IMR-90 (cell line): ENCODE results near the gene SASH1. TPM values are rescaled to one million over a fixed set of nuclear protein-coding genes. Genes with fewer than 3 reads are reported as not detected.

Experiments
- ATAC-seq: fragments of 200-7000 bp; cut with Tn5 transposase; 2 replicates; pipeline ENCODE4 v1.9.1; 2020; ENCODE audit warnings: low read depth, mild to moderate bottlenecking, moderate library complexity
- BruUV-seq: library from RNA; stranded (reverse); fragments of 400-500 nt; replicated peaks from 2 replicates; lab custom pipeline; 2021; lab: Mats Ljungman, UMichigan
- CTCF ChIA-PET: fragments of 300-600 bp; formaldehyde crosslinking; extraction: SDS; loops from one replicate; lab custom pipeline; 2021; ENCODE audit warnings: antibody characterized with exemption; lab: Yijun Ruan, JAX
- POLR2A ChIA-PET: fragments of 300-600 bp; sonication (Branson Sonifier 250); formaldehyde crosslinking; loops from one replicate; lab custom pipeline; 2022; ENCODE audit warnings: antibody characterized with exemption; ENCODE audit not compliant: unreplicated experiment; lab: Charles Lee
- DNase-seq: peaks from one replicate; pipeline ENCODE4 v3.0.0; 2013
- H2AFZ ChIP-seq: replicated peaks from 2 replicates; pipeline ENCODE3; 2013; ENCODE audit warnings: low read length, mild to moderate bottlenecking; ENCODE audit not compliant: poor library complexity
- H2AK5ac ChIP-seq: 2 replicates; pipeline ENCODE4 v1.6.1; 2013; ENCODE audit warnings: low read depth, low read length, inconsistent platforms
- H2AK9ac ChIP-seq: replicated peaks from 2 replicates; pipeline ENCODE3; 2013; ENCODE audit warnings: mild to moderate bottlenecking, low read depth, low read length, moderate library complexity; ENCODE audit not compliant: poor library complexity
- H2BK120ac ChIP-seq: 2 replicates; pipeline ENCODE4 v1.6.1; 2013; ENCODE audit warnings: low read depth, low read length, inconsistent platforms
- H2BK15ac ChIP-seq: 3 replicates; pipeline ENCODE4 v1.6.1; 2013; ENCODE audit warnings: low read depth, low read length, inconsistent platforms
- H2BK20ac ChIP-seq: 2 replicates; pipeline ENCODE4 v1.6.1; 2013; ENCODE audit warnings: low read depth, mild to moderate bottlenecking, inconsistent platforms, low read length, moderate library complexity
- H2BK5ac ChIP-seq: 2 replicates; pipeline ENCODE4 v1.6.1; 2013; ENCODE audit warnings: mild to moderate bottlenecking, low read depth, low read length, inconsistent platforms; ENCODE audit not compliant: poor library complexity, severe bottlenecking
- H3K14ac ChIP-seq: replicated peaks from 2 replicates; pipeline ENCODE4 v1.6.1; 2013; ENCODE audit warnings: low read depth, low read length, inconsistent platforms
- H3K18ac ChIP-seq: 2 replicates; pipeline ENCODE4 v1.6.1; 2013; ENCODE audit warnings: low read depth, low read length, control low read depth
- H3K23ac ChIP-seq: 2 replicates; pipeline ENCODE4 v1.6.1; 2013; ENCODE audit warnings: low read depth, low read length, inconsistent platforms
- H3K27ac ChIP-seq: 2 replicates; pipeline ENCODE4 v1.5.1; 2013; ENCODE audit warnings: mild to moderate bottlenecking, control low read depth, low read length; ENCODE audit not compliant: insufficient read depth
- H3K27me3 ChIP-seq: 2 replicates; pipeline ENCODE4 v1.6.1; 2013; ENCODE audit warnings: low read length; ENCODE audit not compliant: control insufficient read depth, insufficient read depth
- H3K36me3 ChIP-seq: 2 replicates; pipeline ENCODE4 v1.6.1; 2013; ENCODE audit warnings: low read length, mixed read lengths; ENCODE audit not compliant: control insufficient read depth, insufficient read depth
- H3K4ac ChIP-seq: 2 replicates; pipeline ENCODE4 v1.6.1; 2013; ENCODE audit warnings: low read depth, low read length, inconsistent platforms
- H3K4me1 ChIP-seq: 2 replicates; pipeline ENCODE4 v1.6.1; 2013; ENCODE audit warnings: low read length, mixed read lengths; ENCODE audit not compliant: control insufficient read depth, insufficient read depth
- H3K4me2 ChIP-seq: 2 replicates; pipeline ENCODE4 v1.6.1; 2013; ENCODE audit warnings: low read depth, mild to moderate bottlenecking, control low read depth, low read length, moderate library complexity
- H3K4me3 ChIP-seq: 2 replicates; pipeline ENCODE4 v1.5.1; 2013; ENCODE audit warnings: low read depth, mild to moderate bottlenecking, control low read depth, low read length, moderate library complexity; ENCODE audit not compliant: insufficient read depth
- H3K56ac ChIP-seq: 2 replicates; pipeline ENCODE4 v1.6.1; 2013; ENCODE audit warnings: low read length, inconsistent platforms; ENCODE audit not compliant: insufficient read depth; ENCODE audit errors: extremely low read depth
- H3K79me1 ChIP-seq, 2 experiments: 2 replicates each; pipeline ENCODE4 v1.6.1; 2013; ENCODE audit warnings: low read length in 2 of 2, inconsistent platforms in 1 of 2, low read depth in 1 of 2
- H3K9ac ChIP-seq: 2 replicates; pipeline ENCODE4 v1.6.1; 2013; ENCODE audit warnings: low read depth, low read length, control low read depth
- H3K9me1 ChIP-seq: 2 replicates; pipeline ENCODE4 v1.6.1; 2013; ENCODE audit warnings: low read length, inconsistent platforms; ENCODE audit not compliant: insufficient read depth
- H3K9me3 ChIP-seq: 2 replicates; pipeline ENCODE4 v1.6.1; 2013; ENCODE audit warnings: low read length; ENCODE audit not compliant: control insufficient read depth, insufficient read depth
- H4K20me1 ChIP-seq: 2 replicates; pipeline ENCODE4 v1.6.1; 2013; ENCODE audit warnings: low read length, inconsistent platforms; ENCODE audit not compliant: insufficient read depth
- H4K5ac ChIP-seq: 2 replicates; pipeline ENCODE4 v1.6.1; 2013; ENCODE audit warnings: mild to moderate bottlenecking, low read depth, low read length, control low read depth
- H4K8ac ChIP-seq, 2 experiments: 2 replicates each; pipeline ENCODE4 v1.6.1; 2013; ENCODE audit warnings: low read depth in 2 of 2, low read length in 2 of 2, control low read depth in 1 of 2, inconsistent platforms in 1 of 2
- H4K91ac ChIP-seq: 2 replicates; pipeline ENCODE4 v1.6.1; 2013; ENCODE audit warnings: low read depth, low read length, inconsistent platforms; ENCODE audit not compliant: insufficient read depth
- CEBPB ChIP-seq: IDR thresholded peaks from 2 replicates; pipeline ENCODE4 v1.6.1; 2012; ENCODE audit warnings: low read depth, low read length, improper control_type of control experiment
- FOS ChIP-seq: fragments of 150-350 bp; IDR thresholded peaks from 2 replicates; pipeline ENCODE4 v1.6.1; 2016; ENCODE audit warnings: low read depth, low read length
- MAFK ChIP-seq: IDR thresholded peaks from 2 replicates; pipeline ENCODE4 v1.6.1; 2012; ENCODE audit warnings: low read depth, low read length, improper control_type of control experiment
- NFE2L2 ChIP-seq: fragments of 150-350 bp; IDR thresholded peaks from 2 replicates; pipeline ENCODE4 v1.6.1; 2016; ENCODE audit warnings: low read depth, mild to moderate bottlenecking, low read length
- POLR2A ChIP-seq: IDR thresholded peaks from 2 replicates; pipeline ENCODE4 v1.6.1; 2012; ENCODE audit warnings: mild to moderate bottlenecking, low read depth, low read length
- RAD21 ChIP-seq: IDR thresholded peaks from 2 replicates; pipeline ENCODE4 v1.6.1; 2012; ENCODE audit warnings: low read length, improper control_type of control experiment
- RFX5 ChIP-seq: IDR thresholded peaks from 2 replicates; pipeline ENCODE4 v1.8.0; 2012; ENCODE audit warnings: low read depth, mild to moderate bottlenecking, low read length, moderate library complexity
- WGBS, 2 experiments: methylation state at CpG; one replicate each; pipeline versions ENCODE4 v1.1.5 to v1.1.7; 2013; ENCODE audit warnings: missing lambda C conversion rate in 2 of 2; ENCODE audit not compliant: insufficient read length in 1 of 2; ENCODE audit errors: extremely low coverage in 2 of 2; 5-methylcytosine and 5-hydroxymethylcytosine counted together
- dilution Hi-C: fragments of 300-500 bp; cut with HindIII; formaldehyde crosslinking; loops from one replicate; pipeline ENCODE4 v1.14.3; 2018; ENCODE audit warnings: low sequenced_read_pairs; ENCODE audit not compliant: unreplicated experiment
- in situ Hi-C: fragments of 300-500 bp; cut with MboI; formaldehyde crosslinking; loops from 3 replicates; pipeline ENCODE4 v1.14.3; 2019; ENCODE audit warnings: low sequenced_read_pairs, inconsistent platforms, mixed read lengths
- intact Hi-C: fragments of 100-400 bp; cut with micrococcal nuclease; formaldehyde crosslinking; loops from 2 replicates; pipeline ENCODE4 v1.10.0; 2022
- polyA plus RNA-seq, 3 experiments: library from polyadenylated mRNA; depleted of rRNA; stranded (reverse); fragments of >200 nt; gene quantifications; 2 replicates each; pipeline ENCODE4 v1.2.3, GENCODE V29; 2012; ENCODE audit warnings: low replicate concordance in 1 of 3
- total RNA-seq: library from RNA; depleted of rRNA; stranded (reverse); fragments of >200 nt; gene quantifications from 2 replicates; pipeline ENCODE4 v1.2.3, GENCODE V29; 2012
- TF ChIP-seq, protein P1 (sequence below): fragments of 150-350 bp; IDR thresholded peaks from 2 replicates; pipeline ENCODE4 v1.6.1; 2016; ENCODE audit warnings: low read depth, mild to moderate bottlenecking, low read length, moderate library complexity, borderline replicate concordance
- TF ChIP-seq, protein P2 (sequence below): conservative IDR thresholded peaks from 2 replicates; pipeline ENCODE4 v1.5.1; 2012; ENCODE audit warnings: mild to moderate bottlenecking, low read depth, low read length, improper control_type of control experiment
- TF ChIP-seq, protein P3 (sequence below): fragments of 150-350 bp; IDR thresholded peaks from 2 replicates; pipeline ENCODE4 v1.6.1; 2017; ENCODE audit warnings: mild to moderate bottlenecking, antibody characterized with exemption, low read length, low read depth

Gene SASH1
- total and polyA plus RNA-seq, 2 of the 4 experiments (the other 2 are of a cell fraction) = 11.6 to 16.5 TPM

DNA sequence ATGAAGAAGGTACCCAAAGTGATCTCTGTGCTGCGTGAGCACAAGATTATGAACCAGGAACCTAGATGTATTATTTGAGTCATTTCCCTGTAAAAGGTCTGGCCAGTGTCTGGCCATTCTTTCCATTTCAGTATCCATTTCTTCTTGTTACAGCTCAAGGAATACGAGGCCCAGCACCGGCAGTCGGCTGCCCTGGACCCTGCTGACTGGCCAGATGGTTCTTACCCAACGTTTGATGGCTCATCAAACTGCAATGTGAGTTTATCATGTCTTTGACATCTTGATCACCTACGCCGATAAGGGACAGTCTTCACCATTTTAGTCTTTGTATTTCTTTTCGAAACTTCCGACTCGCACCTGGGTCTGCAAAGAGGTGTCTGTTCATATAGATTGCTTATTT, 144.8 kb downstream of the SASH1 start:
- no peak overlapping the region for H3K4me3 ChIP-seq
- no peak overlapping the region for H2BK20ac ChIP-seq
- H3K9ac ChIP-seq = no peak overlapping the region
- no peak overlapping the region for H2AK5ac ChIP-seq
- no peaks in the 10 kb centered on the region for H3K9me1 ChIP-seq
- ATAC-seq = no peak
- no peak overlapping the region for H2AFZ ChIP-seq
- CTCF ChIA-PET = no interaction called here
- peaks cover 5 to 9% of the 10 kb centered on the region in 2 experiments; a peak in 3 of 4 replicates for H3K79me1 ChIP-seq
- no peak overlapping the region for H4K5ac ChIP-seq
- DNase-seq = no peak
- H2BK5ac ChIP-seq = no peak overlapping the region
- H3K27me3 ChIP-seq = no peaks in the 10 kb centered on the region
- H4K91ac ChIP-seq = no peak overlapping the region
- H3K23ac ChIP-seq = no peak overlapping the region
- POLR2A ChIA-PET = no interaction called here
- H3K56ac ChIP-seq = no peak overlapping the region
- H4K20me1 ChIP-seq = no peaks in the 10 kb centered on the region
- H3K18ac ChIP-seq = no peak overlapping the region
- BruUV-seq = no TSS peak
- WGBS, 2 experiments = 86% methylated on average over 4 of the region's 10 CpGs; no CpG with 5 or more reads in 1 of the 2 experiments
- no peak overlapping the region for H2AK9ac ChIP-seq
- no peak overlapping the region for H2BK120ac ChIP-seq
- intact Hi-C loops = no loop called here
- no peaks in the 10 kb centered on the region for H3K9me3 ChIP-seq
- H3K36me3 ChIP-seq = peaks cover 7% of the 10 kb centered on the region
- no peak overlapping the region for H2BK15ac ChIP-seq
- H3K14ac ChIP-seq = no peak overlapping the region
- H4K8ac ChIP-seq = no peak overlapping the region
- H3K4me2 ChIP-seq = no peak overlapping the region
- no peak overlapping the region for H3K4ac ChIP-seq
- TF ChIP-seq MAFK (no peak), POLR2A (no peak), RFX5 (no peak), CEBPB (no peak), RAD21 (no peak), NFE2L2 (no peak), FOS (no peak)
- TF ChIP-seq, protein P1, sequence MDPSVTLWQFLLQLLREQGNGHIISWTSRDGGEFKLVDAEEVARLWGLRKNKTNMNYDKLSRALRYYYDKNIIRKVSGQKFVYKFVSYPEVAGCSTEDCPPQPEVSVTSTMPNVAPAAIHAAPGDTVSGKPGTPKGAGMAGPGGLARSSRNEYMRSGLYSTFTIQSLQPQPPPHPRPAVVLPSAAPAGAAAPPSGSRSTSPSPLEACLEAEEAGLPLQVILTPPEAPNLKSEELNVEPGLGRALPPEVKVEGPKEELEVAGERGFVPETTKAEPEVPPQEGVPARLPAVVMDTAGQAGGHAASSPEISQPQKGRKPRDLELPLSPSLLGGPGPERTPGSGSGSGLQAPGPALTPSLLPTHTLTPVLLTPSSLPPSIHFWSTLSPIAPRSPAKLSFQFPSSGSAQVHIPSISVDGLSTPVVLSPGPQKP = no peak
- TF ChIP-seq, protein P2, sequence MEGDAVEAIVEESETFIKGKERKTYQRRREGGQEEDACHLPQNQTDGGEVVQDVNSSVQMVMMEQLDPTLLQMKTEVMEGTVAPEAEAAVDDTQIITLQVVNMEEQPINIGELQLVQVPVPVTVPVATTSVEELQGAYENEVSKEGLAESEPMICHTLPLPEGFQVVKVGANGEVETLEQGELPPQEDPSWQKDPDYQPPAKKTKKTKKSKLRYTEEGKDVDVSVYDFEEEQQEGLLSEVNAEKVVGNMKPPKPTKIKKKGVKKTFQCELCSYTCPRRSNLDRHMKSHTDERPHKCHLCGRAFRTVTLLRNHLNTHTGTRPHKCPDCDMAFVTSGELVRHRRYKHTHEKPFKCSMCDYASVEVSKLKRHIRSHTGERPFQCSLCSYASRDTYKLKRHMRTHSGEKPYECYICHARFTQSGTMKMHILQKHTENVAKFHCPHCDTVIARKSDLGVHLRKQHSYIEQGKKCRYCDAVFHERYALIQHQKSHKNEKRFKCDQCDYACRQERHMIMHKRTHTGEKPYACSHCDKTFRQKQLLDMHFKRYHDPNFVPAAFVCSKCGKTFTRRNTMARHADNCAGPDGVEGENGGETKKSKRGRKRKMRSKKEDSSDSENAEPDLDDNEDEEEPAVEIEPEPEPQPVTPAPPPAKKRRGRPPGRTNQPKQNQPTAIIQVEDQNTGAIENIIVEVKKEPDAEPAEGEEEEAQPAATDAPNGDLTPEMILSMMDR = no peak
- TF ChIP-seq, protein P3, sequence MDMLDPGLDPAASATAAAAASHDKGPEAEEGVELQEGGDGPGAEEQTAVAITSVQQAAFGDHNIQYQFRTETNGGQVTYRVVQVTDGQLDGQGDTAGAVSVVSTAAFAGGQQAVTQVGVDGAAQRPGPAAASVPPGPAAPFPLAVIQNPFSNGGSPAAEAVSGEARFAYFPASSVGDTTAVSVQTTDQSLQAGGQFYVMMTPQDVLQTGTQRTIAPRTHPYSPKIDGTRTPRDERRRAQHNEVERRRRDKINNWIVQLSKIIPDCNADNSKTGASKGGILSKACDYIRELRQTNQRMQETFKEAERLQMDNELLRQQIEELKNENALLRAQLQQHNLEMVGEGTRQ = no peak
- dilution Hi-C loops = no loop called here
- peaks cover 4% of the 10 kb centered on the region; the same call in 1 of the 2 replicates for H3K4me1 ChIP-seq
- in situ Hi-C loops = no loop called here
- no peak overlapping the region for H3K27ac ChIP-seq
